Effector memory CD8-positive, alpha-beta T cell (primary cell): ENCODE data around the gene BMP7.
"Not testable (repeated sequence)": the region's sequence is repeated elsewhere in the genome, so short reads cannot be mapped to it uniquely, and the experiment has no call there.

ENCODE experiments used
- ATAC-seq: fragments of 150-1000 bp; cut with Tn5 transposase; replicated peaks from 2 replicates; pipeline ENCODE4 v1.10.0; 2021; ENCODE audit warnings: mild to moderate bottlenecking, moderate library complexity
- DNase-seq, 3 experiments: peaks; one replicate each; pipeline ENCODE4 v3.0.0; 2021
- H3K27ac Mint-ChIP-seq, 2 donors: one replicate each; pipeline ENCODE4 v1.8.0; 2022; ENCODE audit warnings: mild to moderate bottlenecking in 2 of 2, mixed read lengths in 2 of 2, moderate library complexity in 2 of 2
- H3K27me3 Mint-ChIP-seq, 2 donors: one replicate each; pipeline ENCODE4 v1.8.0; 2022; ENCODE audit warnings: mixed read lengths in 2 of 2
- H3K36me3 Mint-ChIP-seq: one replicate; pipeline ENCODE4 v1.8.0; 2022; ENCODE audit warnings: mild to moderate bottlenecking, moderate library complexity, mixed read lengths; ENCODE audit not compliant: insufficient read depth
- H3K4me1 Mint-ChIP-seq, 2 donors: one replicate each; pipeline ENCODE4 v1.8.0; 2022; ENCODE audit warnings: low read depth in 2 of 2, mixed read lengths in 2 of 2
- H3K4me3 Mint-ChIP-seq, 2 donors: one replicate each; pipeline ENCODE4 v1.8.0; 2022; ENCODE audit warnings: mild to moderate bottlenecking in 2 of 2, mixed read lengths in 2 of 2, moderate library complexity in 2 of 2
- H3K9me3 Mint-ChIP-seq, 2 donors: one replicate each; pipeline ENCODE4 v1.8.0; 2022; ENCODE audit warnings: mixed read lengths in 2 of 2

The BMP7 gene

GRCh38 chr20:57198132-57199072, 68.0 kb downstream of the BMP7 start:
- ATAC-seq (no peak), DNase-seq (no peak)
- Mint-ChIP-seq H3K9me3 (no peaks in the 10 kb centered on the region), H3K27ac (no peak overlapping the region), H3K4me3 (no peak overlapping the region), H3K36me3 (no peaks in the 10 kb centered on the region), H3K4me1 (no peaks in the 10 kb centered on the region), H3K27me3 (peaks cover 23 to 25% of the 10 kb centered on the region in 2 donors)

DNA sequence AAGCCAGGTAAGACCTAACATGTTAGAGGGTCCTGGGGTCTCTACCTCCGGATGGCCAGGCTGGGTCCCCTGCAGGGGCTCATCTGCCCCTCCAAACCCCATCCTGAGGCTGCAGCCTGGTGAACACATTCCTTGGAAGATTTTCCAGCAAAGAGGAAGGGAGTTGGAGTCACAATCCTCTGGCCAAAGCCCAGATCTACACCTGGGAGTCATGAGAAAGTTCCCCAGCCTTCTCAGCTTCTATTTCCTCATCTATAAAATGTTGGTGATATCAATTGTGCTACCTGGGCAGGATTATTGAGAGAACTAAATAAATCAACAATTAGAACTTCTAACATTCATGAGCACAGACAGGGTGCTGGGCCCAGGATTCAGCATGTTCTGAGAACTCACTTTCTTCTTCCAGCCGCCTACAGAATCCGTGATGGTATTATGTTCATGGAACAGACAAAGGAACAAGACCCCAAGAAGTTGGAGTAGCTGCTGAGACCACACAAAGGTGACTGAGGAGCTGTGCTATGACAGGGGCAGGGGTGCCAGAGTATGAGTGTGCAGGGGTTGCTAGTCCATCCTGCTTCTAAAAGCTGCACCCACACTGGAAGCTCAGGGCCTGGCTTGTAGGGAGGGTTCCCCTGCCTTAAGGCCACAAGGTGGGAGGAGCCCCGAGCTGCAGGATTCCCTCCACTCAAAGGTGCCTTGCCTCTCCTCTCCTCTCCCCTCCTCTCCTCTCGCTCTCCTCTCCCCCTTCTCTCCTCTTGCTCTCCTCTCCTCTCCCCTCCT, 68.9 kb downstream of the BMP7 start:
- H3K4me3 Mint-ChIP-seq: no peak overlapping the region
- no peaks in the 10 kb centered on the region for H3K4me1 Mint-ChIP-seq
- no peak overlapping the region for H3K27ac Mint-ChIP-seq
- H3K9me3 Mint-ChIP-seq: no peaks in the 10 kb centered on the region
- no peaks in the 10 kb centered on the region for H3K36me3 Mint-ChIP-seq
- no peak for ATAC-seq
- no peak for DNase-seq
- peaks cover 23 to 25% of the 10 kb centered on the region in 2 donors for H3K27me3 Mint-ChIP-seq

GRCh38 chr20:57195469-57196100, 70.9 kb downstream of the BMP7 start:
- no peak for DNase-seq

DNA sequence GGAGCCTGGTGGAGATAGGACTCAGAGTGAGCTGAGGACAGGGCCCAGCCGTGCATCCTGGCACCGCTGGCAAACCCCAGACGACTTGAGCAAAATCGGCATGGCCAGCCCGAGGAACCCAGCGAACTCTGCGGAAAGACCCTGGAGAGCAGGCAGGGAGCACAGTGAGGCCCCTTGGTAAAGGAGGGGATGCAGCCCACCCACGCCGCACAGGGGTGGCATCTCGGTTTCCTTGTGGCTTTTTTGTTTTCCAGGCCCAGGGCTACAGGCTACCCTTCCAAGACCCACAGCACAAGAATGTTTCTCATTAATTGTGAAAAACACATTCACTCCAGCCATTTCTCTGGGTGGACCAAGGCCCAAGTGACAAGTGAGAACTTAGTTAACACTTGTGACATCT, 71.4 kb downstream of the BMP7 start:
- ATAC-seq (no peak), DNase-seq (no peak)
- H3K27me3 Mint-ChIP-seq: peaks cover 9 to 22% of the 10 kb centered on the region in 2 donors
- H3K9me3 Mint-ChIP-seq: no peaks in the 10 kb centered on the region
- no peaks in the 10 kb centered on the region for H3K4me1 Mint-ChIP-seq
- H3K4me3 Mint-ChIP-seq: no peak overlapping the region
- no peak overlapping the region for H3K27ac Mint-ChIP-seq
- H3K36me3 Mint-ChIP-seq: no peaks in the 10 kb centered on the region

More at GRCh38 chr20:57195469-57196100, 70.9 kb downstream of the BMP7 start:
- no peaks in the 10 kb centered on the region for H3K4me1 Mint-ChIP-seq
- ATAC-seq: no peak
- no peaks in the 10 kb centered on the region for H3K36me3 Mint-ChIP-seq
- H3K27me3 Mint-ChIP-seq: peaks cover 12 to 25% of the 10 kb centered on the region in 2 donors
- H3K9me3 Mint-ChIP-seq: no peaks in the 10 kb centered on the region
- no peak overlapping the region for H3K4me3 Mint-ChIP-seq
- no peak overlapping the region for H3K27ac Mint-ChIP-seq

DNA sequence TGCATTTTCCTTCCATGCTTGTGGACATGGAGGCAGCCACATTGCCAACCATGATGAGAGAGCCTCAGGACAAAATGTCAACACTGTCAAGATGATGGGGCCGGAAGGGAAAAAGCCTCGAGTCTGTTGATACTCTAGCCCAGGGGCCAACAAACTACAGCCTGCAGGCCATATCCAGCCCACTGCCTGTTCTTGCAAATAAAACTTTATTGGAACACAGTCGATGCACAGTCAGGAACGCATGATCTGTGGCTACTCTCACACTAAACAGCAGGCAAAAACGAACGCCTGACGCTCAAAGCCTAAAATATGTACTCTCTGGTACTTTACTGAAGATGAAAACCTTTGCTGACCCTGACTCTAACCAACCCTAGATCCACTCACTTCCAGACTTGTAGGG, 72.3 kb downstream of the BMP7 start:
- H3K27ac Mint-ChIP-seq: no peak overlapping the region
- H3K9me3 Mint-ChIP-seq: no peaks in the 10 kb centered on the region
- DNase-seq (no peak), ATAC-seq (no peak)
- no peak overlapping the region for H3K4me3 Mint-ChIP-seq
- peaks cover 6 to 16% of the 10 kb centered on the region in 2 donors for H3K27me3 Mint-ChIP-seq
- no peaks in the 10 kb centered on the region for H3K36me3 Mint-ChIP-seq
- no peaks in the 10 kb centered on the region for H3K4me1 Mint-ChIP-seq

GRCh38 chr20:57193094-57193493, 73.3 kb downstream of the BMP7 start:
- no peaks in the 10 kb centered on the region for H3K9me3 Mint-ChIP-seq
- no peak overlapping the region for H3K27ac Mint-ChIP-seq
- no peaks in the 10 kb centered on the region for H3K36me3 Mint-ChIP-seq
- DNase-seq: no peak
- H3K4me3 Mint-ChIP-seq: no peak overlapping the region
- peaks cover 6 to 11% of the 10 kb centered on the region in 2 donors for H3K27me3 Mint-ChIP-seq
- no peak for ATAC-seq
- H3K4me1 Mint-ChIP-seq: no peaks in the 10 kb centered on the region

DNA sequence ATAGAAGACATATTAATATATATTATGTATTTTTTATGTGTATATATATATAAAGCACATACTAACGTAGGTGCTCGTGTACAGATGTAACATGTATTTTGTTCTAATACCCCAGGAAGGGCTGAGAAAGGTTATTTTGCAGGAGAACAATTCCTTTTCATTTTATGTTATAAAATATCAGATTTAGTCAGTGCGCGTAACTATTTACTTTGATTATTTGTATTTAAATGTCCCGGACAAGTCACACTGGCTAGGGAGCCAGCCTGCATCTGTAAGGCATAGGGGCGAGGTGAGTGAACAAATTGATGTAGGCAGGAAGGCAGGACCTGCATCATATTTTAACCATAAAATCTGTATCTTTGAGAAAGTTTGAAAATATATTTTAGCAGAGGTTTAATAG, 74.1 kb downstream of the BMP7 start:
- no peaks in the 10 kb centered on the region for H3K9me3 Mint-ChIP-seq
- no peaks in the 10 kb centered on the region for H3K36me3 Mint-ChIP-seq
- H3K4me3 Mint-ChIP-seq: no peak overlapping the region
- H3K27ac Mint-ChIP-seq: no peak overlapping the region
- no peaks in the 10 kb centered on the region for H3K4me1 Mint-ChIP-seq
- DNase-seq: no peak
- H3K27me3 Mint-ChIP-seq: peaks cover 6% of the 10 kb centered on the region in 2 donors
- ATAC-seq: no peak

GRCh38 chr20:57191265-57191638, 75.2 kb downstream of the BMP7 start:
- ATAC-seq, H3K9me3 Mint-ChIP-seq, DNase-seq, H3K4me1 Mint-ChIP-seq, H3K36me3 Mint-ChIP-seq, H3K4me3 Mint-ChIP-seq, H3K27ac Mint-ChIP-seq, H3K27me3 Mint-ChIP-seq: not testable (repeated sequence)

DNA sequence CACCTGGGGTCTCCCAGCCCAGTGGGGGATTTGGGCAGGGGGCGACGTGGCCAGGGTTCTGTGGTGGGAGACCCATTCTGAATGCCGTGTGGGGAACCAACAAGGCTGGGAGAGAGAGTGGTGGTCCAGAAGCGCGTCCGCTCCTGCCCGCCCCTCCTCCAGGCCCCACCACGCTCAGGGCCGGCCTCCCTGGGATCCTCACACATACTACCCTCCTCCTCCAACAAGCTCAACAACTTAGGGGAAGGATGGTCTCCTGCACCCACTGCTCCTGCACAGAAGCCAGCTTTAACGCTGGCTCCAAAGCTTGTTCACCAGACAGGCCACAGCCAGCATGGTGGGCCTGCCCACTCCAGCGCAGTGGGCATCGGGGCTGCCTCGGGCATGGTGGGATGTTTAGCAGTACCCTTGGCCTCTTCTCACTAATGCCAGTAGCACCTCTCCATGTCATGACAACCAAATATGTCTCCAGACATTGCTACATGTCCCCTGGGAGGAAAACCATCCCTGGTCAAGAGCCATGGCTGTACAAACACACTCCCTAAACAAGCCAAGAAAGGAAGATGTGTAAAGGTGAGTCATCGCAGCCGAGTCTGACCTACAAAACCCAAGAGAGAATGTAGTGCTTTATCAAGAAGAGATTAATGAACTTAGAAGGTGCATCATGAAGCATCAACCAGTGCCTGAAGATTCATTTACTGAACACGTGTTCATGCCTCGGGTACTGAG, 75.7 kb downstream of the BMP7 start:
- Mint-ChIP-seq H3K27ac (no peak overlapping the region), H3K27me3 (peaks cover 4 to 6% of the 10 kb centered on the region in 2 donors)
- ATAC-seq: no peak

DNA sequence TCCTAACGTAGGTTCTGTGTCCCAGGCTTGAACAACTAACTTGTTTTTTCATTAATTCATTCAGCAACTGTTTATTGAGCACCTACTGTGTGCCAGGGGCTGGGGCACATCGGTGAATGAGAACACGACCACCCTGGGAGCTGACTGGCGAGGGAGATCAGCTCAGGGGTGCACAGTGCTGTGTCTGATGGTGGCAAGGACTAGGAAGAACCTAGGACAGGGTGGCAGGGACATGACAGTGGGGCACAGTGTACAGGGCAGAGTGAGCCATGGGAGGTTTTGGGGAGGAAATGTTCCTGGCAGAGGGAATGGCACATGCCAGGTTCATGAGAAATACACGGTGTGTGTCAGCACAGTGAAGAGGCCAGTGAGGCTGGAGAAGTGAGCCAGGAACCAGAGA, 76.7 kb downstream of the BMP7 start:
- Mint-ChIP-seq H3K27ac (no peak overlapping the region), H3K4me3 (no peak overlapping the region), H3K4me1 (no peaks in the 10 kb centered on the region), H3K36me3 (no peaks in the 10 kb centered on the region), H3K27me3 (peaks cover 0 to 13% of the 10 kb centered on the region in 2 donors), H3K9me3 (no peaks in the 10 kb centered on the region)
- ATAC-seq (no peak), DNase-seq (no peak)

More for the DNA sequence above, 75.7 kb downstream of the BMP7 start:
- Mint-ChIP-seq H3K4me3 (no peak overlapping the region), H3K9me3 (no peaks in the 10 kb centered on the region), H3K4me1 (no peaks in the 10 kb centered on the region), H3K36me3 (no peaks in the 10 kb centered on the region)
- no peak for DNase-seq

- no peaks in the 10 kb centered on the region for H3K36me3 Mint-ChIP-seq
- no peaks in the 10 kb centered on the region for H3K4me1 Mint-ChIP-seq
- H3K27ac Mint-ChIP-seq: no peak overlapping the region
- no peak overlapping the region for H3K4me3 Mint-ChIP-seq
- no peak for DNase-seq
- peaks cover 6 to 17% of the 10 kb centered on the region in 2 donors for H3K27me3 Mint-ChIP-seq
- no peaks in the 10 kb centered on the region for H3K9me3 Mint-ChIP-seq
- no peak for ATAC-seq
These were observed 77.8 kb downstream of the BMP7 start for GRCh38 chr20:57188576-57189079.

DNA sequence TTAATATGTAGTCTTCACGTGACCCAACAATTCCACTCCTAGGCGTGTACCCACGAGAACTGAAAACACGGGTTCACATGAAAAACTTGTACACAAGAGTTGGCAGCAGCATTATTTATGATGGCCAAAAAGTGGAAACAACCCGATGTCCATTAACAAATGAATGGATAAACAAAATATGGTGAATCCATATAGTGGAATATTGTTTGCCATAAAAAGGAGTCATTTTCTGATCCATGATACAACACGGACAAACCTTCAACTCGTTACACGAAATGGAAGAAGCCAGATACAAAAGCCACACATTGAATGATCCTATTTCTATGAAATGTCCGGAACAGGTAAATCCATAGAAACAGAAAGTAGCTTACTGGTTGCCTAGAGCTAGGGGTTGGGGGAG, 78.4 kb downstream of the BMP7 start:
- H3K27me3 Mint-ChIP-seq: peaks cover 11 to 17% of the 10 kb centered on the region in 2 donors
- no peaks in the 10 kb centered on the region for H3K36me3 Mint-ChIP-seq
- H3K27ac Mint-ChIP-seq: no peak overlapping the region
- ATAC-seq: no peak
- no peaks in the 10 kb centered on the region for H3K9me3 Mint-ChIP-seq
- no peak overlapping the region for H3K4me3 Mint-ChIP-seq
- DNase-seq: no peak
- H3K4me1 Mint-ChIP-seq: no peaks in the 10 kb centered on the region
